A673 (cell line): ENCODE measurements around the gene C4orf50. TPM values are rescaled to one million over a fixed set of nuclear protein-coding genes. Genes with fewer than 3 reads are reported as not detected.

ENCODE experiments used
- BruUV-seq: library from RNA; stranded (reverse); fragments of 400-500 nt; replicated peaks from 2 replicates; lab custom pipeline; 2021; lab: Mats Ljungman, UMichigan
- CTCF ChIA-PET: fragments of 300-600 bp; sonication (Branson Sonifier 250); formaldehyde crosslinking; loops from one replicate; lab custom pipeline; 2022; ENCODE audit warnings: antibody characterized with exemption; lab: Charles Lee
- POLR2A ChIA-PET: fragments of 300-600 bp; sonication (Branson Sonifier 250); formaldehyde crosslinking; loops from one replicate; lab custom pipeline; 2022; ENCODE audit warnings: antibody characterized with exemption; ENCODE audit not compliant: low non-redundant PET; lab: Charles Lee
- DNase-seq: peaks from one replicate; pipeline ENCODE4 v3.0.0-alpha.2; 2015; ENCODE audit warnings: low spot score
- H3K27ac ChIP-seq: fragments of 200-600 bp; sonication (generic); 2 replicates; pipeline ENCODE4 v1.5.1; 2016; ENCODE audit warnings: mixed run types, low read depth, mild to moderate bottlenecking, mixed read lengths, antibody characterized with exemption, low read length; ENCODE audit not compliant: poor library complexity, severe bottlenecking
- H3K27me3 ChIP-seq: fragments of 200-600 bp; sonication (generic); replicated peaks from 2 replicates; pipeline ENCODE4 v1.6.1; 2017; ENCODE audit warnings: mixed run types, low read depth, mild to moderate bottlenecking, mixed read lengths, antibody characterized with exemption, low read length; ENCODE audit not compliant: insufficient read depth, poor library complexity
- H3K36me3 ChIP-seq: fragments of 200-600 bp; sonication (generic); 2 replicates; pipeline ENCODE4 v1.6.1; 2016; ENCODE audit warnings: mixed run types, mild to moderate bottlenecking, mixed read lengths, antibody characterized with exemption, low read length; ENCODE audit not compliant: insufficient read depth, poor library complexity, severe bottlenecking
- H3K4me1 ChIP-seq: fragments of 200-600 bp; sonication (generic); 2 replicates; pipeline ENCODE4 v1.6.1; 2017; ENCODE audit warnings: mixed run types, mild to moderate bottlenecking, mixed read lengths, antibody characterized with exemption, low read length; ENCODE audit not compliant: insufficient read depth, poor library complexity, severe bottlenecking
- H3K4me3 ChIP-seq: fragments of 200-600 bp; sonication (generic); 2 replicates; pipeline ENCODE4 v1.5.1; 2016; ENCODE audit warnings: low read depth, mixed run types, mild to moderate bottlenecking, mixed read lengths, low read length; ENCODE audit not compliant: poor library complexity, severe bottlenecking
- H3K9me3 ChIP-seq: fragments of 200-600 bp; sonication (generic); 2 replicates; pipeline ENCODE4 v1.6.1; 2016; ENCODE audit warnings: mixed run types, low read depth, mild to moderate bottlenecking, mixed read lengths, antibody characterized with exemption, low read length; ENCODE audit not compliant: poor library complexity, severe bottlenecking
- EZH2 ChIP-seq: fragments of 200-600 bp; sonication (generic); IDR thresholded peaks from 2 replicates; pipeline ENCODE4 v1.6.1; 2017; ENCODE audit warnings: borderline replicate concordance, low read depth, mild to moderate bottlenecking, mixed read lengths, antibody characterized with exemption, low read length; ENCODE audit not compliant: poor library complexity, severe bottlenecking
- intact Hi-C: fragments of 100-400 bp; cut with micrococcal nuclease; formaldehyde crosslinking; loops from one replicate; pipeline ENCODE4 v1.10.0; 2022; ENCODE audit not compliant: unreplicated experiment
- total RNA-seq: library from RNA; stranded (reverse); gene quantifications from 2 replicates; pipeline ENCODE4 v1.2.3, GENCODE V29; 2021
- TF ChIP-seq, protein P1 (sequence below): fragments of 300-800, 200-600 bp; sonication (generic); conservative IDR thresholded peaks from 2 replicates; pipeline ENCODE4 v1.5.1; 2017; ENCODE audit warnings: low read depth, mild to moderate bottlenecking, antibody characterized with exemption, low read length, moderate library complexity, mixed read lengths

C4orf50 gene
- total RNA-seq, 1 experiment from 2014 or later, result not detected

DNA sequence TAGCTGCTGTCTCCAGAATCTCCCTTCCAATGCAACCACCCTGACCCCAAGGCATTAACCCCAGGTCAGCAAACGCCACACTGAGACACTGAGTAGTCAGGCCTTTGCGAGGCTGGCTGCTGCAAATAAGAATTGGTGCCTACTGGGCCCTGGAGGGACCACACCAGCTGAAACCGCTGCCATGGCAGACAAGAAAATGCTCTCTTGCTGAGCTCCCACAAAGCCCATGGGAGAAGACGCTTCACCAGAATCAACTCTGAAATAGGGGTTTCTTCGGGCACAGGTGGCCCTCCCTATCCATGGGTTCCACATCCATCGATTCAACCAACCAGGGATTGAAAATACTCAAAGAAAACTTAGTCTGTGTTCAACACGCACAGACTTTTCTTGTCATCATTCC is 98.7 kb downstream of the C4orf50 start:
- intact Hi-C loops, result no loop called here
- Histone ChIP-seq H3K4me3 (no peak overlapping the region), H3K27me3 (no peaks in the 10 kb centered on the region), H3K9me3 (no peaks in the 10 kb centered on the region), H3K4me1 (no peaks in the 10 kb centered on the region), H3K36me3 (no peaks in the 10 kb centered on the region), H3K27ac (no peak overlapping the region)
- ChIA-PET CTCF (no interaction called here), POLR2A (no interaction called here)
- DNase-seq, result no peak
- BruUV-seq, result no TSS peak
- TF ChIP-seq, protein P1, sequence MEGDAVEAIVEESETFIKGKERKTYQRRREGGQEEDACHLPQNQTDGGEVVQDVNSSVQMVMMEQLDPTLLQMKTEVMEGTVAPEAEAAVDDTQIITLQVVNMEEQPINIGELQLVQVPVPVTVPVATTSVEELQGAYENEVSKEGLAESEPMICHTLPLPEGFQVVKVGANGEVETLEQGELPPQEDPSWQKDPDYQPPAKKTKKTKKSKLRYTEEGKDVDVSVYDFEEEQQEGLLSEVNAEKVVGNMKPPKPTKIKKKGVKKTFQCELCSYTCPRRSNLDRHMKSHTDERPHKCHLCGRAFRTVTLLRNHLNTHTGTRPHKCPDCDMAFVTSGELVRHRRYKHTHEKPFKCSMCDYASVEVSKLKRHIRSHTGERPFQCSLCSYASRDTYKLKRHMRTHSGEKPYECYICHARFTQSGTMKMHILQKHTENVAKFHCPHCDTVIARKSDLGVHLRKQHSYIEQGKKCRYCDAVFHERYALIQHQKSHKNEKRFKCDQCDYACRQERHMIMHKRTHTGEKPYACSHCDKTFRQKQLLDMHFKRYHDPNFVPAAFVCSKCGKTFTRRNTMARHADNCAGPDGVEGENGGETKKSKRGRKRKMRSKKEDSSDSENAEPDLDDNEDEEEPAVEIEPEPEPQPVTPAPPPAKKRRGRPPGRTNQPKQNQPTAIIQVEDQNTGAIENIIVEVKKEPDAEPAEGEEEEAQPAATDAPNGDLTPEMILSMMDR, result no peak
- no peak for TF ChIP-seq EZH2

DNA sequence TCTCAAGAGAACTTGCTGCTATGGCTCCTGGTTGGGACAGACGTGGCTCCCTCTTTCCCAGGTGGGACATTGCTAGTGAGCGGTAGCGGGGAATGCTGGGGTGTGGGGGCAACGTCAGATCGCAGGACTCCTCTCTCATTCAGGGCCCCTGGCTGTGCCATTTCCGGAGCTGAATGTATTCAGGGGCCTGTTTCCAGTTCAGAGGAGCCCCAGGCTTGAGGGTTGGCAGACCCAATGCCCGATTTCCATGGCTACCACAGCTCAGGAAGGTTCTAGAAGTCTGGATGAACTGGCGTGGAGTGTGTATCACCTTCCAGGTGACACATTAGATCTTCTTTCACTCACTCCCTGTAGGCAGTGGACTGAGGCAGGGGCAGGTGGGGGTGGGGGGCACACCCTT is 99.2 kb downstream of the C4orf50 start:
- Histone ChIP-seq H3K27ac (no peak overlapping the region), H3K4me3 (no peak overlapping the region), H3K4me1 (no peaks in the 10 kb centered on the region), H3K27me3 (no peaks in the 10 kb centered on the region), H3K36me3 (no peaks in the 10 kb centered on the region), H3K9me3 (no peaks in the 10 kb centered on the region)
- intact Hi-C loops, result no loop called here
- BruUV-seq, result no TSS peak
- no peak for DNase-seq
- CTCF ChIA-PET, result no interaction called here
- POLR2A ChIA-PET, result no interaction called here
- TF ChIP-seq, protein P1, result no peak
- no peak for TF ChIP-seq EZH2

DNA sequence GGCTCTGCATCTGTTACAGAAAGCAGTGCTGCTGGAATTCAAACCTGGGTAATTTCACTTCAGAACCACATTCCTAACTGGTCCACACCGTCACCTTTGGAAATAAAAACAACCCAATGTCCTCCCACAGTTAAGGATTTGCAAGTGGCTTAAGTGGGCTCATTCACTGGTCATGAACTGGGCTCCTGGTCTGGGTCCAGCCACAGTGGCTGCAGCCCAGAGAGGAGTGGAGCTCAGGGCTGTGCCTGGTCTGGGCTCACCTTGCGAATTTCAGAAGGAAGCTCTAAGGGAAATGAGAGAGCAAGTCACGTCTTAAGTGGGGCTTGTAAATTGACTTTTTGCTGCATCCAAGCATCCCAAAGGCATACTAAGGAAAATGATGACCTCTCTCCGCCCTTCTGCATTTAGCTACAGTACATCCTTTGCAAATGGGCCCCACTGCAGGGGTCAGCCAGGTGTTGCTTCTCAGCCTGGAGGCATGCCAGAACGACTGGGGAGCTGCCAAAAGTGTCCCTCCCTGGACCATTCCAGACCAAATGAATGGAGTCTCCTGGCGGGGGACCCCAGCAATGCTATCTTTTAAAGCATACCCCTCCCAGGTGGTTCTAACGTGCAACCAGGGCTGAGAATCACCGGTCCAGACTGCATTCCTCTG is 99.8 kb downstream of the C4orf50 start:
- no TSS peak for BruUV-seq
- TF ChIP-seq EZH2, result no peak
- intact Hi-C loops, result no loop called here
- H3K36me3 ChIP-seq, result no peaks in the 10 kb centered on the region
- H3K4me3 ChIP-seq, result no peak overlapping the region
- CTCF ChIA-PET, result no interaction called here
- POLR2A ChIA-PET, result no interaction called here
- H3K4me1 ChIP-seq, result no peaks in the 10 kb centered on the region
- no peaks in the 10 kb centered on the region for H3K27me3 ChIP-seq
- H3K9me3 ChIP-seq, result no peaks in the 10 kb centered on the region
- H3K27ac ChIP-seq, result no peak overlapping the region
- no peak for DNase-seq

DNA sequence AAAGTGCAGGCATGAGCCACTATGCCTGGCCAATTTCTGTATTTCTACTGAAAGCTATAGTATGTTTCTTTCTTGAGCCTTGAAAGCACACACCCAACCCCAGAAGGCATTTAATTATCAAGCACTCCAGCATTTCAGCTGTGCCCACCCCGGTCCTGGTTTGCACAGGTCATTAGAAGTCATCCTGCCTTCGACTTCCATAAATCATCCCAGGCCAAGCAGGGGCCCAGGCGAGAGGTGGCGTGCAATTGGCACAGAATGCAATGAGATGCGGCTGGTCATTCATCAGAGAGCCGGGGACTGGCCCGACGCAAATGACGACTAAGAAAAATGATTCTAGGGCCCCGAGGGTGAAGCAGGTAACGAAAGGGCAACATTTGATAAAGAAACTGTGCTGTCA is 100.6 kb downstream of the C4orf50 start:
- H3K27ac ChIP-seq, result no peak overlapping the region
- H3K4me1 ChIP-seq, result no peaks in the 10 kb centered on the region
- H3K36me3 ChIP-seq, result no peaks in the 10 kb centered on the region
- DNase-seq, result no peak
- ChIA-PET CTCF (no interaction called here), POLR2A (no interaction called here)
- no peaks in the 10 kb centered on the region for H3K9me3 ChIP-seq
- BruUV-seq, result no TSS peak
- TF ChIP-seq, protein P1, result no peak
- TF ChIP-seq EZH2, result no peak
- no peak overlapping the region for H3K4me3 ChIP-seq
- intact Hi-C loops, result no loop called here
- no peaks in the 10 kb centered on the region for H3K27me3 ChIP-seq
